NB4 (cell line): Measurements from ENCODE around the gene ETDC.
"Not testable (repeated sequence)": the region's sequence is repeated elsewhere in the genome, so short reads cannot be mapped to it uniquely, and the experiment has no call there.

Experiments
- DNase-seq: peaks from one replicate; pipeline ENCODE4 v3.0.0; 2010; ENCODE audit warnings: low read depth
- H3K4me3 ChIP-seq: one replicate; pipeline ENCODE4 v1.5.1; 2011; ENCODE audit warnings: mild to moderate bottlenecking, low read depth, low read length, moderate library complexity
- MAX ChIP-seq: IDR thresholded peaks from 2 replicates; pipeline ENCODE4 v1.6.1; 2011; ENCODE audit warnings: low read depth, low read length
- MYC ChIP-seq: IDR thresholded peaks from 2 replicates; pipeline ENCODE4 v1.6.1; 2011; ENCODE audit warnings: low read depth, low read length
- POLR2A ChIP-seq: IDR thresholded peaks from 2 replicates; pipeline ENCODE4 v1.6.1; 2011; ENCODE audit warnings: mild to moderate bottlenecking; ENCODE audit not compliant: insufficient read length; ENCODE audit errors: extremely low read depth
- TF ChIP-seq, protein P1 (sequence below): IDR thresholded peaks from one replicate; pipeline ENCODE4 v1.5.1; 2012; ENCODE audit warnings: low read depth, low read length

The ETDC gene

DNA sequence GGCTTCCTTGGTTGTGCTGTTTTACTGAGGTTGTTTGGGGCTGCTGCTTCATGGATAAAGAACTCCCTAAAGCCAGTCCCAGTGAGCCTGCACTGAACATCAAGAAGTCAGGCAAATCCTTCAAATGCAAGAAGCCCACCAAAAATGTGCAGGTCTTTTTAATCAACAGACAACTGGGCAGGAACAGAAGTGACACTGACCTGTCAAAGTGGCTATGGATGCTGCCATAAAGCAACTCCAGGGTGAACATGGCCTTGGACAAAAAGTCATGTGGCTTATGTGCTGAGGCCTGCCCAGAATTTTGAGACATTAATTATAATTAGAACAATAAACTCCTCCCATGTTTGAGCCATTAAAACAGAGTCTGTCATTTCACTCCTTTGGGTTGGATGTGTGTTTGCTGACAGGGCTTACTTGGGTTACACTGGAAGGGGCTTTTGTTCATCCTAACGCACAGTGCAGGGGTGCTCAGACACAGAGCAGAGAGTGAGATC, at the start of gene ETDC:
Gene ETDC (plus strand): TSS at position 51 of the 494 bp plus-strand sequence. CDS start 0 bp downstream, at position 51.
- DNase-seq, result no peak
- no peak within 1 kb of the TSS for H3K4me3 ChIP-seq
- TF ChIP-seq POLR2A, result no peak
- TF ChIP-seq MAX, result no peak
- TF ChIP-seq, protein P1, sequence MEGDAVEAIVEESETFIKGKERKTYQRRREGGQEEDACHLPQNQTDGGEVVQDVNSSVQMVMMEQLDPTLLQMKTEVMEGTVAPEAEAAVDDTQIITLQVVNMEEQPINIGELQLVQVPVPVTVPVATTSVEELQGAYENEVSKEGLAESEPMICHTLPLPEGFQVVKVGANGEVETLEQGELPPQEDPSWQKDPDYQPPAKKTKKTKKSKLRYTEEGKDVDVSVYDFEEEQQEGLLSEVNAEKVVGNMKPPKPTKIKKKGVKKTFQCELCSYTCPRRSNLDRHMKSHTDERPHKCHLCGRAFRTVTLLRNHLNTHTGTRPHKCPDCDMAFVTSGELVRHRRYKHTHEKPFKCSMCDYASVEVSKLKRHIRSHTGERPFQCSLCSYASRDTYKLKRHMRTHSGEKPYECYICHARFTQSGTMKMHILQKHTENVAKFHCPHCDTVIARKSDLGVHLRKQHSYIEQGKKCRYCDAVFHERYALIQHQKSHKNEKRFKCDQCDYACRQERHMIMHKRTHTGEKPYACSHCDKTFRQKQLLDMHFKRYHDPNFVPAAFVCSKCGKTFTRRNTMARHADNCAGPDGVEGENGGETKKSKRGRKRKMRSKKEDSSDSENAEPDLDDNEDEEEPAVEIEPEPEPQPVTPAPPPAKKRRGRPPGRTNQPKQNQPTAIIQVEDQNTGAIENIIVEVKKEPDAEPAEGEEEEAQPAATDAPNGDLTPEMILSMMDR, result no peak
- no peak for TF ChIP-seq MYC

GRCh38 chrX:135260976-135261375, 48.3 kb upstream of the ETDC start:
- DNase-seq, H3K4me3 ChIP-seq: not testable (repeated sequence)

GRCh38 chrX:135263376-135263775, 45.9 kb upstream of the ETDC start:
- not testable (repeated sequence) for DNase-seq, H3K4me3 ChIP-seq

DNA sequence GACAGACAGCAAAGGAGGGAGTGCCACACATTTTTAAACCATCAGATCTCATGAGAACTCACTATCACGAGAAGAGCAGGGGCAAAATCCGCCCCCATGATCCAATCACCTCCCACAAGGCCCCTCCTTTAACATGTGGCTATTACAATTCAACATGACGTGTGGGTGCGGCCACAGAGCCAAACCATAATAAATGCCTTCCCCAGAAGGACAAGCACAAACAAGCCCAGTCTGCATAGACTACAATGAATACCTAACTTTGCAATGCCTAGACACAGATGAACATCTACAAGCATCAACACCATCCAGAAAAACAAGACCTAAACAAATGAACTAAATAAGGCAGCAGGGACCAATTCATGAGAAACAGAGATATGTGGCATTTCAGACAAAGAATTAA, 45.1 kb upstream of the ETDC start:
- no peak for DNase-seq

GRCh38 chrX:135273162-135273561, 36.1 kb upstream of the ETDC start:
- no peak overlapping the region for H3K4me3 ChIP-seq
- DNase-seq, result no peak
- TF ChIP-seq MAX (no peak), MYC (no peak), POLR2A (no peak)
- TF ChIP-seq, protein P1, result no peak

More for the DNA sequence above, 45.1 kb upstream of the ETDC start:
- no peak overlapping the region for H3K4me3 ChIP-seq
- TF ChIP-seq POLR2A (no peak), MYC (no peak), MAX (no peak)
- TF ChIP-seq, protein P1, result no peak

GRCh38 chrX:135275973-135276372, 33.3 kb upstream of the ETDC start:
- no peak overlapping the region for H3K4me3 ChIP-seq
- TF ChIP-seq, protein P1, result no peak
- TF ChIP-seq POLR2A (no peak), MAX (no peak), MYC (no peak)
- DNase-seq, result peak; percentile 43

DNA sequence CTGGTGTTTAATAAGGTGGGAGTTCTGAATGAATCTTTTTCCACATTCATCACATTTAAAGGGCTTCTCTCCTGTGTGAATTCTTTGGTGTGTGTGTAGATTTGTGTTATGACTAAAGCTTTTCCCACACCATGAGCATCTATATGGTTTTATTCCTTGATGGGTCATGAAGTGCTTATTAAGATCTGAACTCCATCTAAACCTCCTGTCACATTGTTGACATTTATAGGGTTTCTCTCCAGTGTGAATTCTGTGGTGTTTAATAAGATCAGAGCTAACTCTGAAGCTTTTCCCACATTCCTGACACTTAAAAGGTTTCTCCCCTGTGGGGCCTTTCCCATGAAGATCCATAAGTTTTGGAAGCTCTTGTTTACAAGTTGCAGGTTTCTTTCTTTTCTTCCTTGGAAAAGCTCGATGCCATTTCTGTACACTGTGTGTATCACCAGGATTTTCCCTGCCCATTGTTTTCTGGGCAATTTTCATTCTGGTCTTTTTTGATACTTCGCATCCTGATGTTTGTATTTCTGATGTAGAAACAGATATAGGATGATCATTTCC, 21.9 kb upstream of the ETDC start:
- no peak for TF ChIP-seq MYC
- TF ChIP-seq, protein P1, result no peak
- TF ChIP-seq POLR2A, result no peak
- no peak for DNase-seq
- H3K4me3 ChIP-seq, result no peak overlapping the region
